ENCODE measurements around the gene MIA2. TPM values are rescaled to one million over a fixed set of nuclear protein-coding genes. Genes with fewer than 3 reads are reported as not detected.
"Not testable (repeated sequence)": the region's sequence is repeated elsewhere in the genome, so short reads cannot be mapped to it uniquely, and the experiment has no call there.

The MIA2 gene
- total RNA-seq, 1 donor from 2014 or later: 31.2 TPM

GRCh38 chr14:39320318-39320717, 86.6 kb downstream of the MIA2 start:
- intact Hi-C loops (cut with micrococcal nuclease): no loop called here

DNA sequence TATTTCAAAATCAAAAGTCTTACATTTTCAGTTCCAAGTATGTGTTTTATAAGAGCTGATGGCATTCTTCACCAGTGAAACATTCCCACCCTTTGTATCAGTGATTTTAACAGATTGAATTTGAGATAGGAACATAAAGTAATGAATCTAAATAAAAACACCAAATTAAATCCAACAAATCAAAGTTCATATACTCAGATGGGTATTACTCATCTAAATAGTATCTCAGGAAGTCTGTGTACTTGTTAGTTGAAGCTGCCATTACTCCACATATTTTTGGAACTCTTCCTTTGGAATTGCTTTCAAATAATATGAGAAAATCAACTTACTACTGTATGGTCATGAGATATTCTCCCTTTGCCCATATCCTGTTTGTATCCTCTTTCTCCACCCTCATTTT, 89.1 kb downstream of the MIA2 start:
- intact Hi-C loops (cut with micrococcal nuclease): no loop called here

GRCh38 chr14:39324097-39324496, 90.4 kb downstream of the MIA2 start:
- intact Hi-C loops (cut with micrococcal nuclease): no loop called here

DNA sequence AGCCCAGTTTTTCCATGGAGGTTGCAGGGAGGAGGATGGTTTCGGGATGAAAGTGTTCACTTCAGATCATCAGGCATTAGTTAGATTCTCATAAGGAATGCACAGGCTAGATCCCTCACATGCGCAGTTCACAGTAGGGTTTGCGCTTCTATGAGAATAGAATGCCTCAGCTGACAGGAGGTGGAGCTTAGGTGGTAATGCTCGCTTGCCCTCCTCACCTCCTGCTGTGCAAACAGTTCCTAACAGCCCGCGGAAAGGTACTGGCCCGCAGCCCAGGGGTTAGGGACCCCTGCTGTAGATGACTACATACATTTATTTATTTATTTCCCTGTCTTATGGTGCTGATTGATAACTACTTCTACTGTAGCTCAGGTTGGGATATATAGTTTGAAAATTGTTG, 105.3 kb downstream of the MIA2 start:
- intact Hi-C loops (cut with micrococcal nuclease): no loop called here

DNA sequence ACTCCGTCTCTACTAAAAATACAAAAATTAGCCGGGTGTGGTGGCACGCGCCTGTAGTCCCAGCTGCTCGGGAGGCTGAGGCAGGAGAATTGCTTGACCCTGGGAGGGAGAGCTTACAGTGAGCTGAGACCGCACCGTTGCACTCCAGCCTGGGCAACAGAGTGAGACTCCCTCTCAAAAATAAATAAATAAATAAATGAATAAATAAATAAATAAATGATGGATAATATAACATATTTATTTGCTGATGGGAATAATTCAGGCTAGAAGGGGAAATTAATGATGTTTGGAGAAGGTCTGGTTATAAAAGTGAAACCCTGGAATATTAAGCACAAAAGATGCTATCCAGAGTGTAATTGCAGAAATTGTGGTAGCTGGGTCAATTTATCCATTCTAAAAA, 107.4 kb downstream of the MIA2 start:
- intact Hi-C loops (cut with micrococcal nuclease): not testable (repeated sequence)

GRCh38 chr14:39342768-39343167, 109.1 kb downstream of the MIA2 start:
- intact Hi-C loops (cut with micrococcal nuclease): no loop called here

GRCh38 chr14:39343614-39344013, 109.9 kb downstream of the MIA2 start:
- intact Hi-C loops (cut with micrococcal nuclease): no loop called here

DNA sequence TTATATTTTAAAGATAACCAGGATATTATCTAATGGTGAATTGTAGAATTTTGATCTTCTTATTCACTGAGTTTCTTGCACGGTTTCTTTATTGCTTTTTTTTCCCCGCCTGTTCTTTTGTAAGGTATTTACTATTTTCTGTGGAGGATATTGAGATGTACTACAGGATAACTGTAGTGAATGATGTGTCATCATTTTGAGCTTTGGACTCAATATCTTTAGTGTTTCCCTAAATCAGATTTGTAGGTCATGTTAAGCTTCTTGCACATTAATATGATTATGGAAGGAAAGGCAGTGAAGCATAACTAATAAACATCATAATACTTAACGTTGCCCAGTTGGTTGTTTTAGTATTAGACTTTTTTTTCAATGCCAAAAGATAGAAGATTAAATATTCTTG, 117.2 kb downstream of the MIA2 start:
- intact Hi-C loops (cut with micrococcal nuclease): no loop called here

- intact Hi-C loops (cut with micrococcal nuclease): no loop called here
Observed at GRCh38 chr14:39351708-39352107, 118.0 kb downstream of the MIA2 start.

- intact Hi-C loops (cut with micrococcal nuclease): not testable (repeated sequence)
Observed at GRCh38 chr14:39359069-39359468, 125.4 kb downstream of the MIA2 start.

DNA sequence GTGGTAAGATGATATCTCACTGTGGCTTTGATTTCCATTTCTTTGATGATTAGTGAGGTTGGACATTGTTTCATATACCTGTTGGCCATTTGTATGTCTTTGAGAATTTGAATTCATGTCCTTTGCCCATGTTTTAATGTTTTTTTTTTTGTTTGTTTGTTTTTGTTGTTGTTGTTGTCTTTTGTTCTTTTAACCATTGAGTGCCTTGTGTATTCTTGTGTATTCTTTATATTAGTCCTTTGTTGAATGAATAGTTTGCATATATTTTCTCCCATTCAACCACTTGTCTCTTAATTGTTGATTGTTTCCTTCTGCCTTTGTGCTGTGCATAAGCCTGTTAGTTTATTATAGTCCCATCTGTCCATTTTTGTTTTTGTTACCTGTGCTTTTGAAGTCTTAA, 126.6 kb downstream of the MIA2 start:
- intact Hi-C loops (cut with micrococcal nuclease): no loop called here

- intact Hi-C loops (cut with micrococcal nuclease): not testable (repeated sequence)
Observed at GRCh38 chr14:39361556-39361955, 127.8 kb downstream of the MIA2 start.

DNA sequence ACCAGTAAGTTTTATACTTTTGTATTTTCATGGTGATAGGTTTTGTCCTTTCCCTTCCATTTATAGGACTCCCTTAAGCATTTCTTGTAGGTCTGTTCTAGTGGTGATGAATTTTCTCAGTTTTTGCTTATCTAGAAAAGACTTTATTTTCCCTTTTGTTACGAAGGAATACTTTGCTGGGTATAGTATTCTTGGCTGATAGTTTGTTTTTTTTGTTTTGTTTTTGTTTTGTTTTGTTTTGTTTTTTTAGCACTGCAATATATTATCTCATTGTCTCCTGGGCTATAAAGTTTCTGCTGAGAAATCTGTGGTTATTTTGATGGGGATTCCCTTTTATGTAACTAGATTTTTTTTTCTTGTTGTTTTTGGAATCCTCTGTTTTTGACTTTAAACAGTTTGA, 130.8 kb downstream of the MIA2 start:
- intact Hi-C loops (cut with micrococcal nuclease): no loop called here

GRCh38 chr14:39365354-39365753, 131.6 kb downstream of the MIA2 start:
- intact Hi-C loops (cut with micrococcal nuclease): loop anchor here (5.0 kb wide), 1 partner anchor 67 kb away; the partner anchor contains the start of gene FBXO33

DNA sequence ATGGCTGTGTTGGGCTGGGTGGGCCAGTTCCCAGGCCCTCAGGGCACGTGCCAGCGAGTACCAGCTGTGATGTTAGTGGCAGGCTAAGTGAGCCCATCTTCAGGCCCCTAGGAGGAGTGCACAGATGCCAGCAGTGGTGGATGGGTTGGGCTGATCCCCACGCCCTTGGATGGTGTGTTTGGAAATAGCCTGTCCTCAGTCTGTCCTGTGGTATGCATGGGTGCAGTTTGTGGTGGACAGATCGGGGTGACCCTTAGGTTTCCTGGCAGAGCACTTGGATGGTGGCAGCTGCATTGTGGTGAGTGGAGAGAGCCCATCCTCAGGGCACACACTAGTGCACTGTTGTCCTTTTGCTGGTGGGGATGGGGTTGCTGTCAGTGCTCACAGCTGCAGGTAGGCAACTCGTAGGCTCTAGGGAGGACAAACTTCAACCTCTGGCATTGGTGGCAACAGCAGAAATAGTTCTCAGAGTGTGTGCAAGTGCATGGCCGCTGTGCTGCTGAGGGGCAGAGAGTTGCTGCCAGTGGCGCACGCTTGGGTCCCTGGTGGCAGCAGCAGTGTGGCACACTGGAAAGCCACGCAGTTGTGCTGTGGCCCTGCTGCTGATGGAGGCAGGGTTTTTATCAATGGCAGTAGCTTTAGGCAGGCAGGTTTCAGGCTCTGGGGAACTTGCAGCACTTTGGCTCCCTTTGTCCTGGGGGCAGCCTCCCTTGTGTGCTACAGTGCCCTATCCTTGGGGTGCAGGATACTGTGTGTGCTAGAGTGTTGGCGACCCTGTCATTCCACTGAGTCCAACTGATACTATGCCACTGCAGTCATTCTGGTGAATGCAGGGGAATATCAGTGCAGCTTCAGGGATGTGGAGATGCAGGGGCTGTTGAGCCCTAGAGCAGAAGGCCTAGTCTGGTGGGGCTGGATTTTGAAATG, 133.0 kb downstream of the MIA2 start:
- intact Hi-C loops (cut with micrococcal nuclease): loop anchor here (5.0 kb wide), 1 partner anchor 66 kb away; the partner anchor contains the start of gene FBXO33

GRCh38 chr14:39367387-39367751, 133.7 kb downstream of the MIA2 start:
- intact Hi-C loops (cut with micrococcal nuclease): loop anchor here (5.0 kb wide), 1 partner anchor 65 kb away; the partner anchor contains the start of gene FBXO33

- intact Hi-C loops (cut with micrococcal nuclease): loop anchor here (1.0 to 5.0 kb wide), 5 partner anchors 64 to 261 kb away; partner anchors contain the start of genes FBXO33, GEMIN2 and TRAPPC6B
Observed at GRCh38 chr14:39368261-39368959, 134.7 kb downstream of the MIA2 start.

DNA sequence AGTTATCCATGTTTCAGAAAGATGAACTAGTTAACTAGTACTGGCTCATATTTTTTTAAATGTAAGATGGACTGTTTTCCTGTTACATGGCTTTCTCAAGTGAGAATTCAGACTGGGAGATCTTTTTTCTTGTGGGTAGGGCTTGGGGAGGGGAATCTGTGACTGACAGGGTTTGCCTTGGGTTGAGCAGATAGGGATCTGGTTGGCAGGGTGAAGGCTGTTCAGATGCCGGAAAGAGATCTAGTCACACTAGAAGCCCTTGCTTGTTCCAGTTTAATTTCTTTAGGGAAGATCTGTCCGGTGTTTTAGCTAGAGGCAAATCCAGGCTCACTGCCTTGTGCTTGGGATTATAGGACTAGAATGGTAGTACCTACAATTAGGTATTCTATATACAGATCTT, 135.3 kb downstream of the MIA2 start:
- intact Hi-C loops (cut with micrococcal nuclease): loop anchor here (2.0 to 5.0 kb wide), 2 partner anchors 63 to 254 kb away; partner anchors contain the start of genes FBXO33 and GEMIN2

DNA sequence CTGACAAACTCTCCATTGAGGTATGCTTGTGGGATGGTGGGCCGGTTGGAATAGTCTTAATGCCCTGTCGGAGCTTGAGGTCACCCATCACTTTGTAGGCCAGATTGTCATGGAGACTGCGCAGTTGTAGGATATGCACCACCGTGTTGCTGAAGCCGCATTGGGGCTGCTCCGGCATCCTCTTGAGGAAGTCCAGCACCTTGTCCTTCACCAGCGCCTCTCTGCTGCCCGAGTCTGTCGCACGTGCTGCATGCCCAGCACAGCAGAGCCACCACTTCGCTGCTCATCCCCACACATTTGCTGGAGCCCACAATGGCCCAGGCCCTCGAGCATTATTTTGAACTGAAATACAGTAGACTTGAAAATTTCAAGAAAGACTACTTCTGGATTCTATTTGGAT, 136.7 kb downstream of the MIA2 start:
- intact Hi-C loops (cut with micrococcal nuclease): no loop called here

DNA sequence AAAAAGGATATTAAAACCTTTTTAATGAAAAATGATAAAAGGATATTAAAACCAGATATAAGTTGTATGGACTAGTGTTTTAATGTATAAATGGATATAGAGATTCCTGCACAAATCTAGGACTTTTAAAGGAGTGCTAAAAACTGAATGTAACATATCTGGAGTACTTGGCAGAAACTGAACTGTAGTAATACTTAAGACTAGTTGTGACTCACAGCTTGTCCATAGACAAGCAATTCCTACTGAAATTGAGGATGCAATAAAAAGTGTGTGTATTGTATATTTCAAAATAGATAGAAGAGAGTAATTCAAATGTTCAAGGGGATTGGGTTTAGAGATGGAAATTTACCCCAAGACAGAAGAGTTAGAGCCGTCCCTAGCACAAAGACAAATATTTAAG, 138.9 kb downstream of the MIA2 start:
- intact Hi-C loops (cut with micrococcal nuclease): no loop called here

DNA sequence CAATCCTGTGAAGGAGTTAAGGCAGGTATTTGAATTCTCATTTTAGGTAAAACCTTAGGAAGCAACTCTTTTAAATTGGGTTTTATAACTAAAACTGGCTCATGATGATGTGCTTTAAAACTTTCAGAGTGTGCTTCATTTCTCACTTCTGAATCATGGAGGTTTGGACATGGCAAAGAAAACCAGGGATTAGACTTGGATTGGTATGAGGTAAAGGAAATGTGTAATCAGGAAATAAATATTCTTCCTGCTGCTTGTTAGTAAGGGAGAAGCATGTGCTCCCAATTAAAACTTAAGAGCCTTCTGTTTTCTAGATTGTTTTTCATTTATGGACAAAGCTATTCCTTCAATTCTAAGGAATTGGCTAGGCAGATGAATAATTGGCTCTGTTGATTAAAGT, 141.1 kb downstream of the MIA2 start:
- intact Hi-C loops (cut with micrococcal nuclease): no loop called here

All from T-helper 1 cell treated with Interleukin-12 subunit alpha and Interleukin-12 subunit beta and Interleukin-4 antibody, amounts not matched to agents 30 ng/mL and 1 ng/mL, for 36 hours (primary cell).